Measurements from ENCODE around the gene BOC.

DNA sequence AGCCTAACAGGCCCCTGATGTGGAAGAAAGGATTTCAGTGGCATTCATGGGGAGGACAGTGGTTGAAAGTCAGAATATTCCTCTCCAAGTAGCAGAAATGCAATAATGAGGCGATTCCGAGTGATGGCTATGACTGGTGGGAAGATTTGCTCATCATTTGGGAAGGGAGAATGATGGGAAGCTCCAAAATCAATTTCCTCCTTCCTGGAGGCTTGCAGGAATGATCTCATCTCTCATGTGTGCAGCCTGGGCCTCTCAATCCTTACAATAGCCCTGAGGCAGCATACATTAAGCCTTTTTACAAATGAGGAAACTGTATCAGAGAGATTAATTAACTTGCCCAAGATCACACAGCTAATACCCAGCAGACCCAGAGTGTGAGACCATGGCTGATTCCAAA lies 58.7 kb downstream of the BOC start:
- TF ChIP-seq EZH2 (IDR thresholded peaks at IDR 0.05; ENCODE audit: insufficient read depth, poor library complexity, severe bottlenecking) (no peak), EZH2phosphoT487 (IDR thresholded peaks at IDR 0.05; ENCODE audit: insufficient read depth, low read depth) (no peak)
